Measurements from ENCODE around the gene COA8. TPM values are rescaled to one million over a fixed set of nuclear protein-coding genes. Genes with fewer than 3 reads are reported as not detected.
"Not testable (repeated sequence)": the region's sequence is repeated elsewhere in the genome, so short reads cannot be mapped to it uniquely, and the experiment has no call there.

Gene COA8
- total and polyA plus RNA-seq, 9 of the 15 experiments (the other 6 are each of a cell fraction or from before 2014, with no cell fraction given) = 5.0 to 35.3 (median 25.7) TPM

- WGBS (ENCODE audit: insufficient coverage, low coverage, missing lambda C conversion rate) = 6% methylated on average over 3 of the region's 4 CpGs
- CTCF ChIA-PET (ENCODE audit: low intra/inter-chr PET ratio); FAIRE-seq; DNase-seq (ENCODE audit: extremely low read depth in 1 of 4, low spot score in 3 of 4); H3K4me1 ChIP-seq (replicated peaks in 1 of 2; ENCODE audit: control insufficient read depth in 2 of 2, insufficient read depth in 2 of 2, low read length in 2 of 2); H3K27ac ChIP-seq (ENCODE audit: extremely low read depth, low read depth, low read length); H3K4me3 ChIP-seq; intact Hi-C loops (cut with micrococcal nuclease); H2AFZ ChIP-seq (ENCODE audit: low read depth, low read length); H4K20me1 ChIP-seq (replicated peaks; ENCODE audit: control insufficient read depth, insufficient read depth, low read length); H3K9me1 ChIP-seq (ENCODE audit: control insufficient read depth, insufficient read depth, low read length); ATAC-seq; H3K27me3 ChIP-seq (ENCODE audit: control insufficient read depth in 2 of 2, insufficient read depth in 2 of 2, low read length in 2 of 2); H3K36me3 ChIP-seq (ENCODE audit: control insufficient read depth, insufficient read depth, low read length); BruUV-seq (replicated peaks); H3K79me2 ChIP-seq (ENCODE audit: control insufficient read depth, insufficient read depth, low read length); H3K9me3 ChIP-seq (replicated peaks; ENCODE audit: control insufficient read depth, insufficient read depth, low read depth, low read length); H3K9ac ChIP-seq (ENCODE audit: insufficient read depth in 1 of 2, low read depth in 2 of 2, low read length in 2 of 2); in situ Hi-C loops (cut with MboI); H3K4me2 ChIP-seq (ENCODE audit: insufficient read depth, low read length): not testable (repeated sequence)
- POLR2A ChIA-PET = interaction anchor here (0.7 kb wide), 1 partner anchor 19 kb away, joined by 3 read pairs; no protein-coding TSS in a partner anchor
Measured at GRCh38 chr14:103609081-103609480, 46.3 kb downstream of the COA8 start.

DNA sequence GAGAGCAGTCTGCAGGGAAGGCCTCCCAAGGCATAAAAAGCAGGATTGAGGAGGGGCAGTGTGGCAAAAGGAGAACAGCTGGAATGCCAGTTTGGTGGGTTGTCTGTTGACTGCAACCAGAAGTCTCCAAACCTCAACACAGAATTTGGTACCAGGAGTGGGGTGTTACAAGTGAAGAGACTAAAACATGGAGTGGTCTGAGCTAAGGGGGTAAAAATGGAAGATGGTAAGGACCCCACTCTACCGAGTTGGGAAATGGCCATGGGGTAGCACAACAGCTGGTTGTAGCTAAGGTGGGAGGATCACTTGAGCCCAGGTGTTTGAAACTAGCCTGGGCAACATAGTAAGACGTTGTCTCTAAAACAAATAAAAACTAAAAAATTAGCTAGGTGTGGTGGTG, 48.5 kb downstream of the COA8 start:
- H3K4me1 ChIP-seq (replicated peaks in 1 of 2; ENCODE audit: control insufficient read depth in 2 of 2, insufficient read depth in 2 of 2, low read length in 2 of 2) = peaks cover 0 to 10% of the 10 kb centered on the region in 2 experiments; a peak in 3 of 5 replicates
- H3K27ac ChIP-seq (ENCODE audit: extremely low read depth, low read depth, low read length) = no peak overlapping the region
- H3K9me1 ChIP-seq (ENCODE audit: control insufficient read depth, insufficient read depth, low read length) = no peaks in the 10 kb centered on the region
- H4K20me1 ChIP-seq (replicated peaks; ENCODE audit: control insufficient read depth, insufficient read depth, low read length) = no peaks in the 10 kb centered on the region
- intact Hi-C loops (cut with micrococcal nuclease) (no loop called here), in situ Hi-C loops (cut with MboI) (no loop called here)
- no peak overlapping the region for H3K9ac ChIP-seq (ENCODE audit: insufficient read depth in 1 of 2, low read depth in 2 of 2, low read length in 2 of 2)
- no peaks in the 10 kb centered on the region; the same call in 1 of the 2 replicates for H3K9me3 ChIP-seq (replicated peaks; ENCODE audit: control insufficient read depth, insufficient read depth, low read depth, low read length)
- peaks cover 0 to 5% of the 10 kb centered on the region in 2 experiments; a peak in 1 of 5 replicates for H3K27me3 ChIP-seq (ENCODE audit: control insufficient read depth in 2 of 2, insufficient read depth in 2 of 2, low read length in 2 of 2)
- WGBS (ENCODE audit: insufficient coverage, low coverage, missing lambda C conversion rate) = 35% methylated on average over 2 of the region's 2 CpGs
- no peak overlapping the region for H3K4me3 ChIP-seq
- ATAC-seq (no peak), DNase-seq (ENCODE audit: extremely low read depth in 1 of 4, low spot score in 3 of 4) (no peak), FAIRE-seq (no peak)
- H2AFZ ChIP-seq (ENCODE audit: low read depth, low read length) = no peak overlapping the region
- ChIA-PET CTCF (ENCODE audit: low intra/inter-chr PET ratio) (no interaction called here), POLR2A (no interaction called here)
- BruUV-seq (replicated peaks) = no TSS peak
- no peaks in the 10 kb centered on the region for H3K79me2 ChIP-seq (ENCODE audit: control insufficient read depth, insufficient read depth, low read length)
- H3K36me3 ChIP-seq (ENCODE audit: control insufficient read depth, insufficient read depth, low read length) = no peaks in the 10 kb centered on the region
- no peak overlapping the region for H3K4me2 ChIP-seq (ENCODE audit: insufficient read depth, low read length)
- TF ChIP-seq CBX3 (IDR thresholded peaks at IDR 0.05; ENCODE audit: borderline replicate concordance in 1 of 2, low read length in 2 of 2) = peak in 1 of 2 experiments; percentile 58; a peak in 2 of 3 replicates
- TF ChIP-seq ZNF586 (CRISPR knock-in tag; conservative IDR thresholded peaks at IDR 0.05) = no peak
- no peak for TF ChIP-seq SAFB (IDR thresholded peaks at IDR 0.05; ENCODE audit: borderline replicate concordance, low read depth, low read length)
- no peak for TF ChIP-seq ATF2 (CRISPR knock-in tag; IDR thresholded peaks at IDR 0.05)
- TF ChIP-seq, protein P1, sequence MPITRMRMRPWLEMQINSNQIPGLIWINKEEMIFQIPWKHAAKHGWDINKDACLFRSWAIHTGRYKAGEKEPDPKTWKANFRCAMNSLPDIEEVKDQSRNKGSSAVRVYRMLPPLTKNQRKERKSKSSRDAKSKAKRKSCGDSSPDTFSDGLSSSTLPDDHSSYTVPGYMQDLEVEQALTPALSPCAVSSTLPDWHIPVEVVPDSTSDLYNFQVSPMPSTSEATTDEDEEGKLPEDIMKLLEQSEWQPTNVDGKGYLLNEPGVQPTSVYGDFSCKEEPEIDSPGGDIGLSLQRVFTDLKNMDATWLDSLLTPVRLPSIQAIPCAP (CRISPR knock-in tag; IDR thresholded peaks at IDR 0.05; ENCODE audit: borderline replicate concordance) = no peak
- TF ChIP-seq BCOR (IDR thresholded peaks at IDR 0.05) = no peak
- TF ChIP-seq KDM2B (CRISPR knock-in tag; IDR thresholded peaks at IDR 0.05) = no peak
- TF ChIP-seq ZBTB12 (CRISPR knock-in tag; IDR thresholded peaks at IDR 0.05) = no peak
- 0 out of 2 replicates have a peak, but pooled peaks have one; percentile 30 for TF ChIP-seq CBX1 (IDR thresholded peaks at IDR 0.05; ENCODE audit: low read depth)
- no peak for TF ChIP-seq RBM34 (IDR thresholded peaks at IDR 0.05; ENCODE audit: borderline replicate concordance, insufficient read depth, low read length)
- no peak for TF ChIP-seq CTBP1 (IDR thresholded peaks at IDR 0.05; ENCODE audit: borderline replicate concordance)
- TF ChIP-seq ZNF717 (CRISPR knock-in tag; IDR thresholded peaks at IDR 0.05) = no peak
- peak; percentile 98 for TF ChIP-seq ZNF707 (CRISPR knock-in tag; conservative IDR thresholded peaks at IDR 0.05)
- no peak for TF ChIP-seq ZNF354B (CRISPR knock-in tag; IDR thresholded peaks at IDR 0.05)
